ENCODE measurements around the gene MEAF6. TPM values are rescaled to one million over a fixed set of nuclear protein-coding genes. Genes with fewer than 3 reads are reported as not detected.
"Not testable (repeated sequence)": the region's sequence is repeated elsewhere in the genome, so short reads cannot be mapped to it uniquely, and the experiment has no call there.

MEAF6 gene
- 100 to 1,000 TPM; 147 to 185 (median 181) TPM for polyA plus RNA-seq

DNA sequence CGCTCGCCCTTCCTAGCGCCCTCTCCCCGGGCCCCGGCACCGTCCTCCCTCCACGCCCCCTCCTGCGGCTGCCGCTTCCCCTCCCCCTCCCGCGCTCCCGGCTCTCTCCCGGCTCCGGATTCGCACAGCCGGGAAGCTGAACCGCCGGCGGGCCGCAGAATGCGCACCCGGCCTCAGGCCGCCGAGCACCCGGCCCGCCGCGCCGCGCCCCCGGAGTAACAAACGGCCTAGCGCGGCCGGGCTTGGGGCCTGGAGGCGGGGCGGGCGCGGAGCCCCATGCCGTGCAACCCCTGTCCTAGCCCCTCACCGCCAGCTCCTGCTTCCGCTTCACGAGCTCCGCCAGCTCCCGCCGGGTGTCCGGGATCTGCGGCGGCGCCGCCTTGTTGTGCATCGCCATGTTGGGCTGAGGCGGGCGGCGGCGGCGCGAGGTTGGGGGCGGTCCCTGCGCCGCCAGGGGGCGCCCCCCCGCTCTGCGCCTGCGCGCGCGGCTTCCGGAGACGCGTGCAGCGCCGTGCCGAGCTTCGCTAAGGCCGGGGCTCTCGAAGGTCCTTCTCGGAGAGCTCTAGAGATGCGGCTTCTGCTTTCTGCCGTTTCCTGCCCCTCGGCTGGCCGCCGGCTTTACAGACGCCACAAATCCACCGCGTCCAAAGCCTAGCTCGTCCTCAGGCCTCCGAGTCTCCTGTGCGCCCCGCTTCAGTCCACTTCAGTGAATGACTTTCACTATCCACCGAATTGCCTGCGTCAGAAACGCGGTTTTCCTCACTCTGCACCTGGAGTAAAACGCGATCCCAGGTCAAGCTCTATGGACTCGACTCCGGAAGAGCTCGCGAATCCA, at the start of gene MEAF6:
Gene MEAF6 (minus strand): TSS at position 417 of the 835 bp plus-strand sequence. CDS start 20 bp downstream, at position 397.
- Mint-ChIP-seq H3K27me3 (ENCODE audit: low read depth in 3 of 3) (peaks cover 7 to 11% (median 10%) of the 10 kb centered on the region in 3 donors), H3K4me3 (peak within 1 kb of the TSS; percentile 95 to 99 (median 97)), H3K36me3 (peaks cover 0 to 9% (median 3%) of the 10 kb centered on the region in 3 donors), H3K9me3 (no peaks in the 10 kb centered on the region), H3K27ac (peak within 1 kb of the TSS; percentile 95 to 100 (median 99)), H3K4me1 (peaks cover 44 to 52% of the 10 kb centered on the region in 2 donors)
- DNase-seq = peak; percentile 83 to 86 (median 85)

GRCh38 chr1:37562984-37563383, 48.4 kb upstream of the MEAF6 start:
- Mint-ChIP-seq H3K27me3 (ENCODE audit: low read depth in 3 of 3) (peaks cover 0 to 4% (median 3%) of the 10 kb centered on the region in 3 donors), H3K4me1 (no peaks in the 10 kb centered on the region), H3K4me3 (no peak overlapping the region), H3K27ac (peak overlapping the region in 1 of 6 donors; percentile 2), H3K36me3 (peaks cover 6 to 30% (median 16%) of the 10 kb centered on the region in 3 donors), H3K9me3 (no peaks in the 10 kb centered on the region)
- no peak for DNase-seq

- Mint-ChIP-seq H3K4me1 (no peaks in the 10 kb centered on the region), H3K27ac (peak overlapping the region in 1 of 6 donors; percentile 35), H3K27me3 (ENCODE audit: low read depth in 3 of 3) (peaks cover 0 to 5% (median 4%) of the 10 kb centered on the region in 3 donors), H3K4me3 (no peak overlapping the region), H3K36me3 (peaks cover under 1 to 16% (median 3%) of the 10 kb centered on the region in 3 donors), H3K9me3 (no peaks in the 10 kb centered on the region)
- no peak for DNase-seq
These were observed 46.9 kb upstream of the MEAF6 start for GRCh38 chr1:37561133-37562132.

- DNase-seq = no peak
- peaks cover under 1 to 5% (median 4%) of the 10 kb centered on the region in 3 donors for H3K27me3 Mint-ChIP-seq (ENCODE audit: low read depth in 3 of 3)
- H3K4me3 Mint-ChIP-seq = no peak overlapping the region
- H3K36me3 Mint-ChIP-seq = peaks cover 0 to 9% (median 0%) of the 10 kb centered on the region in 3 donors
- no peaks in the 10 kb centered on the region for H3K9me3 Mint-ChIP-seq
- H3K27ac Mint-ChIP-seq = no peak overlapping the region
- no peaks in the 10 kb centered on the region for H3K4me1 Mint-ChIP-seq
These were observed 46.0 kb upstream of the MEAF6 start for GRCh38 chr1:37560401-37561132.

GRCh38 chr1:37559957-37560379, 45.4 kb upstream of the MEAF6 start:
- H3K27ac Mint-ChIP-seq = peak overlapping the region in 1 of 6 donors; percentile 25
- not testable (repeated sequence) for DNase-seq; H3K27me3 Mint-ChIP-seq (ENCODE audit: low read depth in 3 of 3); H3K4me3 Mint-ChIP-seq; H3K4me1 Mint-ChIP-seq; H3K9me3 Mint-ChIP-seq; H3K36me3 Mint-ChIP-seq

DNA sequence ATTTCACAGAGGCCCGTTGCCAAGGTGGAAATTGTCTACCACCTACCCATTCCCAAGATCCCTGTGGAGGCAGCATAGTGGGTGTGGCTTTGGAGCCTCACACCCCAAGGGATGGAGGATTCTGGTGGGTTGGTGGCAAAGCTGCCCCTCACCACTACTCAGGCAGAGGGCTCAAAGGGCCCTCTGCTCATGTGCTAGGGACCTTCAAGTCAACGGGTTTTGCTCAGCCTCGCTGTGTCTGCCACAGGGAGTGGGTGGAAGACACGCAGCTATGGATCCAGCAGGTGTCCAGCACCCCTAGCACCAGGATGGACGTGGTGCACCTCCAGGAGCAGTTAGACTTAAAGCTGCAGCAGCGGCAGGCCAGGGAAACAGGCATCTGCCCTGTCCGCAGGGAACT, 44.5 kb upstream of the MEAF6 start:
- H3K27me3 Mint-ChIP-seq (ENCODE audit: low read depth in 3 of 3) = peaks cover 2 to 9% (median 4%) of the 10 kb centered on the region in 3 donors
- no peak for DNase-seq
- H3K27ac Mint-ChIP-seq = no peak overlapping the region
- H3K4me3 Mint-ChIP-seq = no peak overlapping the region
- H3K9me3 Mint-ChIP-seq = no peaks in the 10 kb centered on the region
- H3K36me3 Mint-ChIP-seq = no peaks in the 10 kb centered on the region
- H3K4me1 Mint-ChIP-seq = peaks cover 4% of the 10 kb centered on the region in 2 donors

- no peaks in the 10 kb centered on the region for H3K36me3 Mint-ChIP-seq
- H3K27me3 Mint-ChIP-seq (ENCODE audit: low read depth in 3 of 3) = peaks cover 4 to 9% (median 5%) of the 10 kb centered on the region in 3 donors
- peak overlapping the region in 1 of 6 donors; percentile 0 for H3K27ac Mint-ChIP-seq
- H3K4me3 Mint-ChIP-seq = no peak overlapping the region
- DNase-seq = no peak
- H3K9me3 Mint-ChIP-seq = no peaks in the 10 kb centered on the region
- peaks cover 9 to 11% of the 10 kb centered on the region in 2 donors for H3K4me1 Mint-ChIP-seq
These were observed 43.8 kb upstream of the MEAF6 start for GRCh38 chr1:37558411-37558810.

- Mint-ChIP-seq H3K4me3 (no peak overlapping the region), H3K9me3 (no peaks in the 10 kb centered on the region), H3K4me1 (peaks cover 18 to 21% of the 10 kb centered on the region in 2 donors), H3K27me3 (ENCODE audit: low read depth in 3 of 3) (peaks cover 5 to 9% (median 9%) of the 10 kb centered on the region in 3 donors), H3K36me3 (peaks cover 0 to 3% (median 0%) of the 10 kb centered on the region in 3 donors), H3K27ac (peak overlapping the region in 1 of 6 donors; percentile 41)
- DNase-seq = no peak
These were observed 42.8 kb upstream of the MEAF6 start for GRCh38 chr1:37557402-37557801.

DNA sequence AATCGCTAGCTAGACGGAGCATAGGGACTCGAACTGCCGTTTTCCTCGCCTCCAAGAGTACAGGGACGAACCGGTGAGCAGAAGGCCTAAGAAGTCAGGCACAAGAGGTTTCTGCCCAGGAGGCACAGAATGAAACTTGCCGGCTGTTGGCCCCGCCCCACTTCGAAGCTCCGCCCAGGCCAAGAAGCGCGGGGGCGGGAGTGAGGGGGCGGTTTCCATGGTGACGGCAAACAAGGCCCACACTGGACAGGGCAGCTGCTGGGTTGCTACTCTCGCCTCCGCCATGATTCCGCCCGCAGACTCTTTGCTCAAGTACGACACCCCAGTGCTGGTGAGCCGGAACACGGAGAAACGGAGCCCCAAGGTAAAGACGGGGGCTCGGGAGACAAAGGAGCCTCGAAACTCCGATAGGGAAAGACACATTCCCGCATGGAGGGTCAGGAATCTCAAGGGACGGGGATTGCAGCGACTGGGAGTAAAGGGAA, 42.2 kb upstream of the MEAF6 start, which contains the start of gene DNALI1:
Gene DNALI1 (plus strand): TSS at position 229 of the 485 bp plus-strand sequence. CDS start 55 bp downstream, at position 284.
- H3K4me3 Mint-ChIP-seq = peak within 1 kb of the TSS in 1 of 5 donors; percentile 29
- peaks cover 24 to 27% of the 10 kb centered on the region in 2 donors for H3K4me1 Mint-ChIP-seq
- peaks cover 5 to 9% (median 9%) of the 10 kb centered on the region in 3 donors for H3K27me3 Mint-ChIP-seq (ENCODE audit: low read depth in 3 of 3)
- no peaks in the 10 kb centered on the region for H3K9me3 Mint-ChIP-seq
- H3K36me3 Mint-ChIP-seq = peaks cover 0 to 3% (median 0%) of the 10 kb centered on the region in 3 donors
- peak within 1 kb of the TSS in 1 of 6 donors; percentile 41 for H3K27ac Mint-ChIP-seq
- DNase-seq = peak in 2 of 3 donors; percentile 7 to 22

DNA sequence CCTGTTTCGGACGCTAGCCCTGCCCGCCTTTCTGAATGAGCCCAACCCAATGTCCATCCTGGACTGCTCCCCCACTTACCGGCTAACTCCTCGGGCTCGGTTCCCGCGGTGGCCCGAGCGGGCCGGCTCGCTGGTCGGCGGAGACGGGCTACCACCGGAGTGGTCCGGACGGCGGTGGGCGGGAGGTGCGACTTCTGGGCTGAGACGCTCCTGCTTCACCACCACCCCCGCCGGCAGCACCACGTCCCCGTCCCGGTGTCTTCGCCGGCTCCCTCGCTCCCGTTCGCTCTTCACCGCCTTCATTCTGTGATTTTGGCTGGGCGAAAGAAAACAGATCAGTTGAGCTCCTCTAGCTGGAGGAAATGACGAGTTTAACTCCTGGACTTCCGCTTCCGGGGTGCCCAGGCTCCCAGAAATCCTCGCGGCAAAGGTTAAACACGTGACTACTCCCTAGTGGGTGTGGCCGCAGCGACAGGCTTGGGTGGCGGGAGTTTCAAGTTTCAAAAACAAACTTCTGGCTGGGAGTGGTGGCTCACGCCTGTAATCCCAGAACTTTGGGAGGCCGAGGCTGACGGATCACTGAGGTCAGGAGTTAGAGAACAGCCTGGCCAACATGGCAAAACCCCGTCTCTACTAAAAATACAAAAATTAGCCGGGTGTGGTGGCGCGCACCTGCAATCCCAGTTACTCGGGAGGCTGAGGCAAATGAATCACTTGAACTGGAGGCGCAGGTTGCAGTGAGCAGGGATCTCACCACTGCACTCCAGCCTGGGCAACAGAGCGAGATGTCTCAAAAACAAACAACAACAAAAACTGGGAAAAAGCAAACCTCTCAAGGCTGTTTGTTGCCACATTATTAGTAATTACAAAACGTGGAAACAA, 39.6 kb upstream of the MEAF6 start, which contains the start of gene SNIP1:
Gene SNIP1 (minus strand): TSS at position 367 of the 882 bp plus-strand sequence. CDS start 64 bp downstream, at position 303.
- DNase-seq = peak; percentile 87 to 91 (median 89)
- no peaks in the 10 kb centered on the region for H3K9me3 Mint-ChIP-seq
- peak within 1 kb of the TSS; percentile 97 to 100 (median 99) for H3K4me3 Mint-ChIP-seq
- peaks cover 5 to 9% (median 8%) of the 10 kb centered on the region in 3 donors for H3K27me3 Mint-ChIP-seq (ENCODE audit: low read depth in 3 of 3)
- peaks cover under 1 to 6% (median 3%) of the 10 kb centered on the region in 3 donors for H3K36me3 Mint-ChIP-seq
- H3K27ac Mint-ChIP-seq = peak within 1 kb of the TSS; percentile 94 to 100 (median 98)
- peaks cover 34 to 45% of the 10 kb centered on the region in 2 donors for H3K4me1 Mint-ChIP-seq

DNA sequence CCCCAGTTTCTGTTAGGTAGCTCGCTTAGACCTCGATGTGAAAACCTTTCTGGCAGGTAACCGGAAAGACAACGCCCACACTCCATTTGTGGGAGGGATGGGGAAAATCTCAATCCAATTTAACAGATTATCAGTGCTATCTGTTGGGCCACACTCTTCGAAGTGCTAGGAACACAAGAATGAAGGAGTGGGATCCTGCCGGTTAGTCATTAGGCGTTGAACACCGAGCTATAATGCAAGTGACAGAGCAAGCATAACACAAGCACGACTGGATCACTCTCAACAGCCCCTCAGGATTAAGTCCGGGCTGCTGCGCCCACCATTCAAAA, 39.0 kb upstream of the MEAF6 start:
- Mint-ChIP-seq H3K4me3 (peak overlapping the region; percentile 97 to 100 (median 99)), H3K36me3 (peaks cover 6 to 10% (median 7%) of the 10 kb centered on the region in 3 donors), H3K27ac (peak overlapping the region; percentile 94 to 100 (median 98)), H3K27me3 (ENCODE audit: low read depth in 3 of 3) (peaks cover 5 to 9% (median 8%) of the 10 kb centered on the region in 3 donors), H3K4me1 (peaks cover 37 to 51% of the 10 kb centered on the region in 2 donors), H3K9me3 (no peaks in the 10 kb centered on the region)
- no peak for DNase-seq

GRCh38 chr1:37549341-37549740, 34.8 kb upstream of the MEAF6 start:
- Mint-ChIP-seq H3K9me3 (no peaks in the 10 kb centered on the region), H3K36me3 (peaks cover 20 to 27% (median 25%) of the 10 kb centered on the region in 3 donors), H3K27me3 (ENCODE audit: low read depth in 3 of 3) (peaks cover 3 to 8% (median 6%) of the 10 kb centered on the region in 3 donors), H3K27ac (peak overlapping the region in 4 of 6 donors; percentile 10 to 69 (median 38)), H3K4me1 (peaks cover 37 to 65% of the 10 kb centered on the region in 2 donors), H3K4me3 (no peak overlapping the region)
- DNase-seq = no peak
